Liver (tissue), 3 donors: Measurements from ENCODE around the gene PTRH1.

Source experiments
- EGR1 ChIP-seq, 2 donors: IDR thresholded peaks; 2 replicates each; pipeline ENCODE4 v1.6.1; 2016 to 2018; ENCODE audit warnings: antibody characterized with exemption in 2 of 2, low read depth in 2 of 2
- TF ChIP-seq, protein P1 (sequence below): fragments of 150-350 bp; IDR thresholded peaks from 2 replicates; pipeline ENCODE4 v1.5.1; 2017; ENCODE audit warnings: improper control_type of control experiment, low read depth, low read length; ENCODE audit not compliant: missing input control
- donor health status: healthy.
- donor health status: healthy.

DNA sequence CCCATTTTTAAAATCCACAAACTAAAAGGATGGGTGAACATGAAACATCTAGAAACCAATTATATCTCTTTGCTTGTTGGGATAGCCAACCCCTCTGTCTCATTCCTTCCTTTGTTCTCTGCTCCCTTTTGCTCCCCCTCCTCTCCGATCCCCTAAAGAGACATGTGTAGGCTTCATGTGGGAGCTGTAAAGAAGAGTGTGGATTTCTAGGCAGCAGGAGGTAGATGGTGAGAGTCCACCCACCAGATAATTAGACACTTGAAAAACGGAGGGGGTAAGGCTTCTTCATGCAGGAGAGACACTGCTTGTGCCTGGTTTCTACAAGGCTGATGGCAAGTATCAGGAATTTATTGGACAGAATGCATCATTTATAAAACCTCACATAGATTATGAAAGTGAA, 36.0 kb downstream of the PTRH1 start:
- TF ChIP-seq EGR1 (IDR thresholded peaks at IDR 0.05; ENCODE audit: low read depth in 2 of 2) = no peak
- TF ChIP-seq, protein P1, sequence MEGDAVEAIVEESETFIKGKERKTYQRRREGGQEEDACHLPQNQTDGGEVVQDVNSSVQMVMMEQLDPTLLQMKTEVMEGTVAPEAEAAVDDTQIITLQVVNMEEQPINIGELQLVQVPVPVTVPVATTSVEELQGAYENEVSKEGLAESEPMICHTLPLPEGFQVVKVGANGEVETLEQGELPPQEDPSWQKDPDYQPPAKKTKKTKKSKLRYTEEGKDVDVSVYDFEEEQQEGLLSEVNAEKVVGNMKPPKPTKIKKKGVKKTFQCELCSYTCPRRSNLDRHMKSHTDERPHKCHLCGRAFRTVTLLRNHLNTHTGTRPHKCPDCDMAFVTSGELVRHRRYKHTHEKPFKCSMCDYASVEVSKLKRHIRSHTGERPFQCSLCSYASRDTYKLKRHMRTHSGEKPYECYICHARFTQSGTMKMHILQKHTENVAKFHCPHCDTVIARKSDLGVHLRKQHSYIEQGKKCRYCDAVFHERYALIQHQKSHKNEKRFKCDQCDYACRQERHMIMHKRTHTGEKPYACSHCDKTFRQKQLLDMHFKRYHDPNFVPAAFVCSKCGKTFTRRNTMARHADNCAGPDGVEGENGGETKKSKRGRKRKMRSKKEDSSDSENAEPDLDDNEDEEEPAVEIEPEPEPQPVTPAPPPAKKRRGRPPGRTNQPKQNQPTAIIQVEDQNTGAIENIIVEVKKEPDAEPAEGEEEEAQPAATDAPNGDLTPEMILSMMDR = no peak
